ENCODE results near the gene PARVB. TPM values are rescaled to one million over a fixed set of nuclear protein-coding genes. Genes with fewer than 3 reads are reported as not detected.

PARVB gene
- total RNA-seq, 1 donor, result 19.0 TPM

GRCh38 chr22:44206330-44206645 lies 182.2 kb downstream of the PARVB start:
- TF ChIP-seq CTCF (IDR thresholded peaks at IDR 0.05; ENCODE audit: insufficient read depth, low read depth, low read length), result no peak
- DNase-seq (ENCODE audit: low read depth), result no peak
- H3K4me3 ChIP-seq (ENCODE audit: low read depth, low read length), result no peak overlapping the region

- no peak for TF ChIP-seq CTCF (IDR thresholded peaks at IDR 0.05; ENCODE audit: insufficient read depth, low read depth, low read length)
- H3K4me3 ChIP-seq (ENCODE audit: low read depth, low read length), result no peak overlapping the region
- DNase-seq (ENCODE audit: low read depth), result no peak
Measured at GRCh38 chr22:44206696-44207095, 182.6 kb downstream of the PARVB start.

- no peak overlapping the region for H3K4me3 ChIP-seq (ENCODE audit: low read depth, low read length)
- TF ChIP-seq CTCF (IDR thresholded peaks at IDR 0.05; ENCODE audit: insufficient read depth, low read depth, low read length), result no peak
- DNase-seq (ENCODE audit: low read depth), result no peak
Measured at GRCh38 chr22:44207173-44207980, 183.3 kb downstream of the PARVB start.

GRCh38 chr22:44207981-44208317 lies 183.8 kb downstream of the PARVB start:
- TF ChIP-seq CTCF (IDR thresholded peaks at IDR 0.05; ENCODE audit: insufficient read depth, low read depth, low read length), result no peak
- no peak overlapping the region for H3K4me3 ChIP-seq (ENCODE audit: low read depth, low read length)
- no peak for DNase-seq (ENCODE audit: low read depth)

GRCh38 chr22:44209343-44209742 lies 185.2 kb downstream of the PARVB start:
- TF ChIP-seq CTCF (IDR thresholded peaks at IDR 0.05; ENCODE audit: insufficient read depth, low read depth, low read length), result no peak
- no peak overlapping the region for H3K4me3 ChIP-seq (ENCODE audit: low read depth, low read length)
- no peak for DNase-seq (ENCODE audit: low read depth)

GRCh38 chr22:44210722-44211121 lies 186.6 kb downstream of the PARVB start:
- no peak overlapping the region for H3K4me3 ChIP-seq (ENCODE audit: low read depth, low read length)
- DNase-seq (ENCODE audit: low read depth), result no peak
- TF ChIP-seq CTCF (IDR thresholded peaks at IDR 0.05; ENCODE audit: insufficient read depth, low read depth, low read length), result no peak
